PFSK-1 (cell line): ENCODE data around the gene PKN2.

Experiments used
- POLR2AphosphoS5 ChIP-seq: IDR thresholded peaks from 2 replicates; pipeline ENCODE4 v1.6.1; 2012; ENCODE audit warnings: low read depth, mild to moderate bottlenecking, control low read depth, low read length, moderate library complexity
- REST ChIP-seq, 2 experiments: IDR thresholded peaks; 2 replicates each; pipeline versions ENCODE4 v1.6.1 to v1.8.0; 2011 to 2012; ENCODE audit warnings: low read depth in 2 of 2, low read length in 2 of 2, control low read depth in 1 of 2, inconsistent platforms in 1 of 2, mild to moderate bottlenecking in 1 of 2, moderate library complexity in 1 of 2; ENCODE audit not compliant: insufficient read depth in 1 of 2
- SIN3A ChIP-seq: IDR thresholded peaks from 2 replicates; pipeline ENCODE4 v1.6.1; 2012; ENCODE audit warnings: mild to moderate bottlenecking, low read length, moderate library complexity, borderline replicate concordance; ENCODE audit not compliant: insufficient read depth
- TAF1 ChIP-seq: IDR thresholded peaks from 2 replicates; pipeline ENCODE4 v1.6.1; 2012; ENCODE audit warnings: low read length, control low read depth, borderline replicate concordance; ENCODE audit not compliant: insufficient read depth

- TF ChIP-seq POLR2AphosphoS5 (no peak), SIN3A (no peak), TAF1 (no peak), REST (IDR thresholded peaks at IDR 0.05; ENCODE audit: insufficient read depth in 1 of 2, low read depth in 2 of 2, low read length in 2 of 2) (no peak)
Observed at GRCh38 chr1:88661951-88662699, 21.9 kb upstream of the PKN2 start.
